Gastrocnemius medialis (tissue), 4 donors: ENCODE results near the gene POU2F2. TPM values are rescaled to one million over a fixed set of nuclear protein-coding genes. Genes with fewer than 3 reads are reported as not detected.

ENCODE experiments used
- ATAC-seq, 2 donors: fragments of 150-250 bp; one replicate each; pipeline ENCODE4 v1.9.1; 2016
- DNase-seq, 2 donors: peaks; one replicate each; pipeline ENCODE4 v3.0.0-alpha.2; 2019
- H3K27ac ChIP-seq, 4 donors: fragments of 200-600 bp; sonication (generic); 1 replicate in 1 of 4; 2 replicates in 3 of 4; pipeline ENCODE4 v1.5.1; 2016 to 2018; ENCODE audit warnings: mild to moderate bottlenecking in 2 of 4, moderate library complexity in 1 of 4
- H3K27me3 ChIP-seq, 3 donors: fragments of 200-600 bp; sonication (generic) in 2 of 3; 1 replicate in 1 of 3; 2 replicates in 2 of 3; pipeline versions ENCODE4 v1.5.1 to v1.6.0; 2016 to 2019; ENCODE audit warnings: mild to moderate bottlenecking in 1 of 3, moderate library complexity in 1 of 3
- H3K36me3 ChIP-seq, 2 donors: fragments of 200-600 bp; sonication (generic) in 1 of 2; one replicate each; pipeline ENCODE4 v1.5.1; 2017 to 2018
- H3K4me1 ChIP-seq, 2 donors: fragments of 200-600 bp; sonication (generic) in 1 of 2; one replicate each; pipeline ENCODE4 v1.5.1; 2016 to 2017; ENCODE audit warnings: mild to moderate bottlenecking in 2 of 2
- H3K4me3 ChIP-seq, 4 donors: fragments of 200-600 bp; sonication (generic) in 3 of 4; 1 replicate in 1 of 4; 2 replicates in 3 of 4; pipeline ENCODE4 v1.5.1; 2016 to 2019; ENCODE audit warnings: mild to moderate bottlenecking in 2 of 4
- H3K9me3 ChIP-seq, 3 donors: fragments of 200-600 bp; sonication (generic) in 2 of 3; 1 replicate in 1 of 3; 2 replicates in 2 of 3; pipeline ENCODE4 v1.5.1; 2016 to 2019
- CTCF ChIP-seq, 5 experiments: fragments of 450-650 bp in 3 of 5; fragments of 200-600 bp in 2 of 5; sonication (generic) in 2 of 5; IDR thresholded peaks in 4 of 5; conservative IDR thresholded peaks in 1 of 5; 1 replicate in 4 of 5; 2 replicates in 1 of 5; pipeline ENCODE4 v1.5.1; 2016 to 2019; ENCODE audit warnings: antibody characterized with exemption in 5 of 5, mild to moderate bottlenecking in 3 of 5, moderate library complexity in 3 of 5
- POLR2A ChIP-seq, 2 donors: fragments of 450-650 bp; IDR thresholded peaks; one replicate each; pipeline ENCODE4 v1.6.1; 2017; ENCODE audit warnings: antibody characterized with exemption in 2 of 2, mild to moderate bottlenecking in 2 of 2, moderate library complexity in 2 of 2
- in situ Hi-C, 4 donors: fragments of 200-750 bp; cut with MboI; loops; one replicate each; pipeline versions ENCODE4 v1.15.0 to v1.8.0; 2017; ENCODE audit warnings: low sequenced_read_pairs in 4 of 4
- intact Hi-C: fragments of 100-400 bp; cut with DNase I; formaldehyde crosslinking; loops from one replicate; pipeline ENCODE4 v1.15.1; 2023; ENCODE audit warnings: low total_unique reads
- total RNA-seq, 4 donors: library from RNA; depleted of rRNA; stranded (reverse); fragments of >200 nt; gene quantifications; one replicate each; pipeline versions ENCODE4 v1.1.0 to v1.2.3, GENCODE V29; 2016

POU2F2 gene
- total RNA-seq, 4 donors from 2014 or later: 0.26 to 1.7 (median 1.6) TPM; not detected in 1

DNA sequence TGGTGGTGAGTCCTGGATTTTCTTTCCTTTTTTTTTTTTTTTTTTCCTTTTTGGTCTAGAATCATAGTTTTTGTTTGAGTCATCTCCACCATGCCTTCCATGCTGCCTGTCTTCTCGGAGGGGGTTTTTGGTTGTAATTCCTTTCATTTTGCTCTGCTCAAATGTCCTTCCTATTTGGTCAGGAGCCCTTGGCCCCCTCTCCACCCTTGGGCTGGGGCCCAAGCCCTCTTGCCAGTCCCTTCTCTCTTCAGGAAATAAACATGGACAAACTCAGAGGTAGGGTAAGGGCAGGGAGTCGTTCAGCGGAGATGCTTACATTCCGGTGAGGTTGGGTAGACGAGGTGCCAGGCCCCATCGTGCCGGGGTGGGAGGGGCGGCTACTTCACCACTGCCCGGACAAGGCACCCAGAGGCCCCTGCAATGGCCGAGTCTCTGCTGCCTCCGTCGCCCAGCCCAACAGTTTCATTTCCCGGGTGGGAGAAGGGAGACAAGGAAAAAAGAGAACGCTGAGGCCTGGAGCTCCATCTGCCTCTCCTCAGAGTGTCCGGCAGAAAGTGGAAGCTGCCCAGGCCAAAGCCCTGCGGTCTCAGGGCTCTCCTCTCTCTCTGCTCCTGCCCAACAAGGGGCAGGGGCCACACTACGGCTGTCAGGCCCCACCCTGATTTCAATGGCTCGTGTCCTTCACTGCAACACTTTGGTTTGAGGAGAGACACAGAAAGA, 43.6 kb downstream of the POU2F2 start:
- in situ Hi-C loops (no loop called here), intact Hi-C loops (no loop called here)
- no peak for ATAC-seq
- Histone ChIP-seq H3K4me3 (no peak overlapping the region), H3K27ac (peak overlapping the region in 3 of 4 donors; percentile 41 to 49 (median 44)), H3K36me3 (no peaks in the 10 kb centered on the region), H3K9me3 (no peaks in the 10 kb centered on the region), H3K4me1 (no peaks in the 10 kb centered on the region), H3K27me3 (no peaks in the 10 kb centered on the region)
- TF ChIP-seq POLR2A (IDR thresholded peaks at IDR 0.05): no peak
- TF ChIP-seq CTCF (IDR thresholded peaks at IDR 0.05 in 4 of 5, conservative IDR thresholded peaks at IDR 0.05 in 1 of 5): no peak
- no peak for DNase-seq

GRCh38 chr19:42086770-42087550, 45.3 kb downstream of the POU2F2 start:
- Histone ChIP-seq H3K4me3 (no peak overlapping the region), H3K27me3 (no peaks in the 10 kb centered on the region), H3K36me3 (peaks cover 0 to 6% of the 10 kb centered on the region in 2 donors), H3K9me3 (no peaks in the 10 kb centered on the region), H3K27ac (no peak overlapping the region), H3K4me1 (no peaks in the 10 kb centered on the region)
- DNase-seq (no peak), ATAC-seq (no peak)
- in situ Hi-C loops: no loop called here
- TF ChIP-seq POLR2A (IDR thresholded peaks at IDR 0.05): no peak
- TF ChIP-seq CTCF (IDR thresholded peaks at IDR 0.05 in 4 of 5, conservative IDR thresholded peaks at IDR 0.05 in 1 of 5): no peak
- intact Hi-C loops: no loop called here

GRCh38 chr19:42086188-42086736, 46.0 kb downstream of the POU2F2 start:
- no peaks in the 10 kb centered on the region for H3K4me1 ChIP-seq
- in situ Hi-C loops: no loop called here
- ATAC-seq: no peak
- intact Hi-C loops: no loop called here
- TF ChIP-seq POLR2A (IDR thresholded peaks at IDR 0.05): no peak
- TF ChIP-seq CTCF (IDR thresholded peaks at IDR 0.05 in 4 of 5, conservative IDR thresholded peaks at IDR 0.05 in 1 of 5): no peak
- no peak for DNase-seq
- H3K9me3 ChIP-seq: no peaks in the 10 kb centered on the region
- peaks cover 0 to 9% of the 10 kb centered on the region in 2 donors for H3K36me3 ChIP-seq
- no peak overlapping the region for H3K27ac ChIP-seq
- H3K27me3 ChIP-seq: no peaks in the 10 kb centered on the region
- no peak overlapping the region for H3K4me3 ChIP-seq

DNA sequence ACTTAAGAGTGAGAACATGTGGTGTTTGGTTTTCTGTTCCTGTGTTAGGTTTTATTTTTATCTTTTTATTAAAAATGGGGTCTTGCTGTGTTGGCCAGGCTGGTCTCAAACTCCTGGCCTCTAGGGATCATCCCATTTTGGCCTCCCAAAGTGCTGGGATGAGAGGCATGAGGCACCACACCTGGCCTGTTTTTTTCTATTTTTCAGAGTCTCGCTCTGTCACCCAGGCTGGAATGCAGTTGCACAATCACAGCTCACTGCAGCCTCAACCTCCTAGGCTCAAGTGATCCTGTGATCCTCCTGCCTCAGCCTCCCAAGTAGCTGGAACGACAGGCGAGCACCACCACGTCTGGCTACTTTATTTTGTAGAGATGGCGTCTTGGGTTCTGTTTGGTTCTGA, 48.7 kb downstream of the POU2F2 start:
- no peak for DNase-seq
- no peak overlapping the region for H3K4me3 ChIP-seq

More for the DNA sequence above, 48.7 kb downstream of the POU2F2 start:
- no peaks in the 10 kb centered on the region for H3K27me3 ChIP-seq
- no peaks in the 10 kb centered on the region for H3K4me1 ChIP-seq
- no peak for ATAC-seq
- peaks cover 0 to 37% of the 10 kb centered on the region in 2 donors for H3K36me3 ChIP-seq
- in situ Hi-C loops: no loop called here
- no peaks in the 10 kb centered on the region for H3K9me3 ChIP-seq
- no peak for TF ChIP-seq POLR2A (IDR thresholded peaks at IDR 0.05)
- intact Hi-C loops: no loop called here
- no peak overlapping the region for H3K27ac ChIP-seq
